Common myeloid progenitor, CD34-positive (primary cell): ENCODE results near the gene LRMDA.

Experiments used
- CTCF ChIA-PET: fragments of 350-600 bp; sonication (Branson Sonifier 250); formaldehyde crosslinking; loops from one replicate; lab custom pipeline; 2021; ENCODE audit warnings: antibody characterized with exemption; lab: Charles Lee
- POLR2A ChIA-PET: fragments of 350-600 bp; sonication (Branson Sonifier 250); formaldehyde crosslinking; loops from one replicate; lab custom pipeline; 2021; ENCODE audit warnings: antibody characterized with exemption; lab: Charles Lee
- DNase-seq, 3 donors: peaks; one replicate each; pipeline versions ENCODE4 v3.0.0 to v3.0.0-alpha.2; 2013
- H3K27ac ChIP-seq, 2 experiments: 1 replicate in 1 of 2; 2 replicates in 1 of 2; pipeline ENCODE4 v1.7.0; 2013; ENCODE audit warnings: inconsistent platforms in 2 of 2, low read length in 2 of 2, mild to moderate bottlenecking in 2 of 2, low read depth in 1 of 2, moderate library complexity in 1 of 2; ENCODE audit not compliant: severe bottlenecking in 2 of 2, insufficient read depth in 1 of 2, poor library complexity in 1 of 2
- H3K27me3 ChIP-seq, 5 experiments: replicated peaks in 2 of 5; 1 replicate in 3 of 5; 2 replicates in 2 of 5; pipeline versions ENCODE4 v1.6.1 to v1.7.0; 2013; ENCODE audit warnings: low read length in 4 of 5, mild to moderate bottlenecking in 2 of 5, moderate library complexity in 2 of 5, inconsistent platforms in 1 of 5; ENCODE audit not compliant: insufficient read depth in 5 of 5, control insufficient read depth in 4 of 5
- H3K36me3 ChIP-seq, 4 experiments: 1 replicate in 2 of 4; 2 replicates in 2 of 4; pipeline versions ENCODE4 v1.6.1 to v1.7.0; 2013; ENCODE audit warnings: low read length in 3 of 4, control low read depth in 1 of 4, mild to moderate bottlenecking in 1 of 4; ENCODE audit not compliant: control insufficient read depth in 4 of 4, insufficient read depth in 4 of 4
- H3K4me1 ChIP-seq, 4 experiments: 1 replicate in 3 of 4; 2 replicates in 1 of 4; pipeline versions ENCODE4 v1.6.1 to v1.7.1; 2013; ENCODE audit warnings: low read length in 3 of 4, mild to moderate bottlenecking in 3 of 4, control low read depth in 1 of 4, inconsistent platforms in 1 of 4, moderate library complexity in 1 of 4; ENCODE audit not compliant: control insufficient read depth in 4 of 4, insufficient read depth in 4 of 4; ENCODE audit errors: control extremely low read depth in 1 of 4
- H3K4me3 ChIP-seq, 7 experiments: 1 replicate in 4 of 7; 2 replicates in 3 of 7; pipeline versions ENCODE4 v1.5.1 to v1.7.0; 2013; ENCODE audit warnings: mild to moderate bottlenecking in 7 of 7, low read length in 6 of 7, moderate library complexity in 6 of 7, inconsistent platforms in 2 of 7, low read depth in 2 of 7, control low read depth in 1 of 7; ENCODE audit not compliant: insufficient read depth in 4 of 7, control insufficient read depth in 1 of 7; ENCODE audit errors: extremely low read depth in 1 of 7
- H3K9me3 ChIP-seq, 5 experiments: 1 replicate in 4 of 5; 2 replicates in 1 of 5; pipeline versions ENCODE4 v1.6.1 to v1.7.1; 2013; ENCODE audit warnings: low read length in 4 of 5, mild to moderate bottlenecking in 2 of 5, inconsistent platforms in 1 of 5, low read depth in 1 of 5, moderate library complexity in 1 of 5; ENCODE audit not compliant: control insufficient read depth in 4 of 5, insufficient read depth in 2 of 5; ENCODE audit errors: control extremely low read depth in 1 of 5
- WGBS: methylation state at CpG from one replicate; pipeline ENCODE4 v1.1.5; 2013; ENCODE audit not compliant: insufficient coverage; 5-methylcytosine and 5-hydroxymethylcytosine counted together

Gene LRMDA

GRCh38 chr10:76001461-76001860 is 570.0 kb downstream of the LRMDA start:
- ChIA-PET POLR2A (no interaction called here), CTCF (no interaction called here)
- no CpG with 5 or more reads among the region's 1 CpG for WGBS
- H3K27me3 ChIP-seq = no peaks in the 10 kb centered on the region
- no peak for DNase-seq
- H3K9me3 ChIP-seq = no peaks in the 10 kb centered on the region
- H3K27ac ChIP-seq = no peak overlapping the region
- no peaks in the 10 kb centered on the region for H3K4me1 ChIP-seq
- H3K4me3 ChIP-seq = no peak overlapping the region
- no peaks in the 10 kb centered on the region for H3K36me3 ChIP-seq

GRCh38 chr10:76002262-76002854 is 570.9 kb downstream of the LRMDA start:
- no peak for DNase-seq
- H3K4me1 ChIP-seq = no peaks in the 10 kb centered on the region
- H3K4me3 ChIP-seq = no peak overlapping the region
- H3K27ac ChIP-seq = no peak overlapping the region
- H3K36me3 ChIP-seq = no peaks in the 10 kb centered on the region
- no peaks in the 10 kb centered on the region for H3K9me3 ChIP-seq
- H3K27me3 ChIP-seq = no peaks in the 10 kb centered on the region
- ChIA-PET CTCF (no interaction called here), POLR2A (no interaction called here)
- WGBS = 89% methylated on average over 1 of the region's 2 CpGs

- WGBS = 96% methylated on average over 12 of the region's 14 CpGs
- Histone ChIP-seq H3K27me3 (no peaks in the 10 kb centered on the region), H3K36me3 (no peaks in the 10 kb centered on the region), H3K4me3 (no peak overlapping the region), H3K9me3 (no peaks in the 10 kb centered on the region), H3K27ac (no peak overlapping the region), H3K4me1 (no peaks in the 10 kb centered on the region)
- ChIA-PET CTCF (no interaction called here), POLR2A (interaction anchor here (0.7 kb wide), 1 partner anchor 702 kb away, joined by 3 read pairs; no protein-coding TSS in a partner anchor)
- DNase-seq = no peak
These were observed 576.3 kb downstream of the LRMDA start for GRCh38 chr10:76007667-76008181.

- 97% methylated on average over 5 of the region's 11 CpGs for WGBS
- H3K27me3 ChIP-seq = no peaks in the 10 kb centered on the region
- DNase-seq = no peak
- POLR2A ChIA-PET = no interaction called here
- H3K36me3 ChIP-seq = no peaks in the 10 kb centered on the region
- no peaks in the 10 kb centered on the region for H3K4me1 ChIP-seq
- H3K9me3 ChIP-seq = no peaks in the 10 kb centered on the region
- no peak overlapping the region for H3K27ac ChIP-seq
- CTCF ChIA-PET = no interaction called here
- H3K4me3 ChIP-seq = no peak overlapping the region
These were observed 578.1 kb downstream of the LRMDA start for GRCh38 chr10:76009531-76009930.

- Histone ChIP-seq H3K4me1 (no peaks in the 10 kb centered on the region), H3K4me3 (no peak overlapping the region), H3K36me3 (no peaks in the 10 kb centered on the region), H3K9me3 (no peaks in the 10 kb centered on the region), H3K27me3 (no peaks in the 10 kb centered on the region), H3K27ac (no peak overlapping the region)
- no CpG with 5 or more reads among the region's 3 CpGs for WGBS
- ChIA-PET POLR2A (no interaction called here), CTCF (no interaction called here)
- DNase-seq = no peak
These were observed 579.3 kb downstream of the LRMDA start for GRCh38 chr10:76010703-76011102.

GRCh38 chr10:76012716-76013327 is 581.4 kb downstream of the LRMDA start:
- POLR2A ChIA-PET = no interaction called here
- H3K9me3 ChIP-seq = no peaks in the 10 kb centered on the region
- no peak overlapping the region for H3K27ac ChIP-seq
- no peak overlapping the region for H3K4me3 ChIP-seq
- DNase-seq = no peak
- no peaks in the 10 kb centered on the region for H3K36me3 ChIP-seq
- no peaks in the 10 kb centered on the region for H3K4me1 ChIP-seq
- CTCF ChIA-PET = no interaction called here
- no peaks in the 10 kb centered on the region for H3K27me3 ChIP-seq
- WGBS = 100% methylated on average over 4 of the region's 7 CpGs

- no peaks in the 10 kb centered on the region for H3K36me3 ChIP-seq
- no peaks in the 10 kb centered on the region for H3K9me3 ChIP-seq
- no peaks in the 10 kb centered on the region for H3K4me1 ChIP-seq
- DNase-seq = no peak
- no peaks in the 10 kb centered on the region for H3K27me3 ChIP-seq
- 91% methylated on average over 4 of the region's 5 CpGs for WGBS
- H3K27ac ChIP-seq = no peak overlapping the region
- POLR2A ChIA-PET = no interaction called here
- no peak overlapping the region for H3K4me3 ChIP-seq
- CTCF ChIA-PET = interaction anchor here (1.4 kb wide), 1 partner anchor 288 kb away, joined by 3 read pairs; no protein-coding TSS in a partner anchor
These were observed 583.8 kb downstream of the LRMDA start for GRCh38 chr10:76015245-76015644.
